ENCODE measurements around the gene NUDT22.
"Not testable (repeated sequence)": the region's sequence is repeated elsewhere in the genome, so short reads cannot be mapped to it uniquely, and the experiment has no call there.

The NUDT22 gene

GRCh38 chr11:64245401-64245796 is 19.3 kb downstream of the NUDT22 start:
- peak; percentile 62 to 75 for DNase-seq

GRCh38 chr11:64245797-64246620 is 19.9 kb downstream of the NUDT22 start:
- DNase-seq, result peak; percentile 25 to 60

- DNase-seq, result not testable (repeated sequence)
Observed at GRCh38 chr11:64246621-64246870, 20.5 kb downstream of the NUDT22 start.

- peak; percentile 74 to 81 for DNase-seq
Observed at GRCh38 chr11:64246871-64247728, 21.0 kb downstream of the NUDT22 start, which contains the start of gene PPP1R14B. Gene PPP1R14B (minus strand): TSS chr11:64246943. CDS start chr11:64246673, 270 bp downstream.

GRCh38 chr11:64247729-64248531 is 21.9 kb downstream of the NUDT22 start:
- no peak for DNase-seq

- no peak for DNase-seq
Observed at GRCh38 chr11:64248578-64248977, 22.5 kb downstream of the NUDT22 start.

- DNase-seq, result no peak
Observed at GRCh38 chr11:64249038-64249437, 23.0 kb downstream of the NUDT22 start.

GRCh38 chr11:64249563-64250414 is 23.7 kb downstream of the NUDT22 start:
- no peak for DNase-seq

- DNase-seq, result no peak
Observed at GRCh38 chr11:64250415-64251015, 24.4 kb downstream of the NUDT22 start.

GRCh38 chr11:64251016-64251752 is 25.1 kb downstream of the NUDT22 start, which contains the start of gene PLCB3:
Gene PLCB3 (plus strand): TSS chr11:64251530. CDS start chr11:64251650, 120 bp downstream.
- DNase-seq, result peak; percentile 19 to 31

- no peak for DNase-seq
Observed at GRCh38 chr11:64251753-64252002, 25.6 kb downstream of the NUDT22 start.

- DNase-seq, result peak in 1 of 2 experiments; percentile 20
Observed at GRCh38 chr11:64252003-64252872, 26.2 kb downstream of the NUDT22 start.

GRCh38 chr11:64253043-64253442 is 27.0 kb downstream of the NUDT22 start:
- no peak for DNase-seq

GRCh38 chr11:64253481-64253880 is 27.4 kb downstream of the NUDT22 start:
- no peak for DNase-seq

GRCh38 chr11:64254326-64254725 is 28.3 kb downstream of the NUDT22 start:
- DNase-seq, result no peak

GRCh38 chr11:64255135-64256128 is 29.4 kb downstream of the NUDT22 start:
- DNase-seq, result no peak

GRCh38 chr11:64256300-64256699 is 30.2 kb downstream of the NUDT22 start:
- DNase-seq, result no peak

GRCh38 chr11:64258356-64258755 is 32.3 kb downstream of the NUDT22 start:
- no peak for DNase-seq
